Inflammatory macrophage treated with lipopolysaccharide for 1 hour (primary cell): ENCODE measurements around the gene SH3BGRL3.

Experiments used
- DNase-seq, 2 donors: peaks; one replicate each; pipeline ENCODE4 v3.0.0-alpha.2; 2020 to 2022

Gene SH3BGRL3

GRCh38 chr1:26279456-26280332 lies at the start of gene SH3BGRL3:
Gene SH3BGRL3, plus strand, starts transcription at chr1:26280086. Its CDS starts 70 bp downstream, at chr1:26280156.
- DNase-seq: peak; percentile 80

GRCh38 chr1:26230682-26231081 lies 49.2 kb upstream of the SH3BGRL3 start:
- DNase-seq: peak; percentile 51 to 72

- peak; percentile 96 to 99 for DNase-seq
These were observed 45.8 kb upstream of the SH3BGRL3 start, which contains the start of gene CEP85 for GRCh38 chr1:26233903-26234643. Gene CEP85, plus strand, starts transcription at chr1:26234200. Its CDS starts 5,584 bp downstream, at chr1:26239784.

GRCh38 chr1:26234644-26235370 lies 45.1 kb upstream of the SH3BGRL3 start:
- peak in 1 of 2 donors; percentile 29 for DNase-seq

- peak in 1 of 2 donors; percentile 30 for DNase-seq
These were observed 42.5 kb upstream of the SH3BGRL3 start for GRCh38 chr1:26237230-26237966.

- DNase-seq: no peak
These were observed 40.0 kb upstream of the SH3BGRL3 start for GRCh38 chr1:26239936-26240335.

- DNase-seq: no peak
These were observed 27.2 kb upstream of the SH3BGRL3 start for GRCh38 chr1:26252718-26253117.

- no peak for DNase-seq
These were observed 25.5 kb upstream of the SH3BGRL3 start for GRCh38 chr1:26254404-26254803.

- DNase-seq: no peak
These were observed 22.7 kb upstream of the SH3BGRL3 start for GRCh38 chr1:26257222-26257621.

- no peak for DNase-seq
These were observed 20.9 kb upstream of the SH3BGRL3 start for GRCh38 chr1:26259005-26259404.

- peak; percentile 65 to 73 for DNase-seq
These were observed 20.3 kb upstream of the SH3BGRL3 start for GRCh38 chr1:26259578-26259977.

- no peak for DNase-seq
These were observed 16.7 kb upstream of the SH3BGRL3 start for GRCh38 chr1:26263212-26263611.

- no peak for DNase-seq
These were observed 14.5 kb upstream of the SH3BGRL3 start for GRCh38 chr1:26265405-26265804.

GRCh38 chr1:26268290-26269197 lies 11.3 kb upstream of the SH3BGRL3 start:
- DNase-seq: no peak

- no peak for DNase-seq
These were observed 10.7 kb upstream of the SH3BGRL3 start for GRCh38 chr1:26269198-26269550.

- peak; percentile 64 to 71 for DNase-seq
These were observed 5.0 kb upstream of the SH3BGRL3 start for GRCh38 chr1:26274801-26275425.

GRCh38 chr1:26275580-26276431 lies 4.1 kb upstream of the SH3BGRL3 start:
- peak; percentile 98 for DNase-seq

- DNase-seq: no peak
These were observed 3.5 kb upstream of the SH3BGRL3 start for GRCh38 chr1:26276432-26276838.

- peak in 1 of 2 donors; percentile 17 for DNase-seq
These were observed 2.6 kb upstream of the SH3BGRL3 start for GRCh38 chr1:26277261-26277661.

- no peak for DNase-seq
These were observed 2.2 kb upstream of the SH3BGRL3 start for GRCh38 chr1:26277719-26278118.
